ENCODE data around the gene TNFRSF1A.

DNA sequence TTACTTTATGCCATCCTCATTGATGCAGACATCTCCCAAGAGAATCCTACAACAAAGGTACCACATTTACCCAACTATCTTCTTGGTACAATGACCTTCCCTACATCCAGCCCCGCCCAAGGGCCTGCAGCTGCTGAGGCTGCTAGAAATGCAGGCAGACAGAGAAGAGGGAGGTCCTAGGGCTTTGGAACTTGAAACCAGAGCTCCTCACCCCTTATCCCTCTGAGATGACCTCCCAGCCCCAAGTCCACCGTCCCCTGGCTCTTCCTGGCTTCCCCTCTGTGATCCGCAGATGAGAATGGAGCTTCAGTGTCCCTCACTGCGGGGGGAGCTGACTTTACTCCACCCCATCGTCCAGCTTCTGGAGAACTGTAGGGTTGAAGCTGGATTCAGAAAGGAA lies 1.6 kb upstream of the TNFRSF1A start:
- TF ChIP-seq, protein P1, sequence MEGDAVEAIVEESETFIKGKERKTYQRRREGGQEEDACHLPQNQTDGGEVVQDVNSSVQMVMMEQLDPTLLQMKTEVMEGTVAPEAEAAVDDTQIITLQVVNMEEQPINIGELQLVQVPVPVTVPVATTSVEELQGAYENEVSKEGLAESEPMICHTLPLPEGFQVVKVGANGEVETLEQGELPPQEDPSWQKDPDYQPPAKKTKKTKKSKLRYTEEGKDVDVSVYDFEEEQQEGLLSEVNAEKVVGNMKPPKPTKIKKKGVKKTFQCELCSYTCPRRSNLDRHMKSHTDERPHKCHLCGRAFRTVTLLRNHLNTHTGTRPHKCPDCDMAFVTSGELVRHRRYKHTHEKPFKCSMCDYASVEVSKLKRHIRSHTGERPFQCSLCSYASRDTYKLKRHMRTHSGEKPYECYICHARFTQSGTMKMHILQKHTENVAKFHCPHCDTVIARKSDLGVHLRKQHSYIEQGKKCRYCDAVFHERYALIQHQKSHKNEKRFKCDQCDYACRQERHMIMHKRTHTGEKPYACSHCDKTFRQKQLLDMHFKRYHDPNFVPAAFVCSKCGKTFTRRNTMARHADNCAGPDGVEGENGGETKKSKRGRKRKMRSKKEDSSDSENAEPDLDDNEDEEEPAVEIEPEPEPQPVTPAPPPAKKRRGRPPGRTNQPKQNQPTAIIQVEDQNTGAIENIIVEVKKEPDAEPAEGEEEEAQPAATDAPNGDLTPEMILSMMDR (IDR thresholded peaks at IDR 0.05), result no peak
- no peak for TF ChIP-seq POLR2A (IDR thresholded peaks at IDR 0.05)

Measured in transverse colon (tissue), 3 donors.